Tibial artery (tissue), 4 donors: ENCODE measurements around the gene FLNB.

Experiments
- DNase-seq, 2 donors: peaks; one replicate each; pipeline ENCODE4 v3.0.0-alpha.2; 2019
- H3K27ac ChIP-seq, 2 donors: fragments of 200-600 bp; sonication (generic) in 1 of 2; 1 replicate in 1 of 2; 2 replicates in 1 of 2; pipeline ENCODE4 v1.5.1; 2018 to 2019; ENCODE audit warnings: mild to moderate bottlenecking in 1 of 2
- H3K27me3 ChIP-seq, 2 donors: fragments of 200-600 bp; sonication (generic) in 1 of 2; one replicate each; pipeline versions ENCODE4 v1.5.1 to v1.6.0; 2016 to 2019
- H3K36me3 ChIP-seq, 3 donors: fragments of 200-600 bp; sonication (generic) in 2 of 3; one replicate each; pipeline ENCODE4 v1.5.1; 2016 to 2019; ENCODE audit warnings: mild to moderate bottlenecking in 2 of 3
- H3K4me1 ChIP-seq, 4 donors: fragments of 200-600 bp; sonication (generic) in 2 of 4; 1 replicate in 3 of 4; 2 replicates in 1 of 4; pipeline ENCODE4 v1.5.1; 2016 to 2019
- H3K4me3 ChIP-seq, 2 donors: fragments of 200-600 bp; sonication (generic) in 1 of 2; 1 replicate in 1 of 2; 2 replicates in 1 of 2; pipeline ENCODE4 v1.5.1; 2018 to 2019; ENCODE audit warnings: mild to moderate bottlenecking in 2 of 2
- H3K9me3 ChIP-seq, 3 donors: fragments of 200-600 bp; sonication (generic) in 1 of 3; one replicate each; pipeline ENCODE4 v1.5.1; 2016 to 2019
- intact Hi-C: fragments of 100-400 bp; cut with DNase I; formaldehyde crosslinking; loops from one replicate; pipeline ENCODE4 v1.15.0; 2023; ENCODE audit warnings: low total_unique reads
- TF ChIP-seq, protein P1 (sequence below), 2 experiments: fragments of 200-600 bp in 1 of 2; fragments of 450-650 bp in 1 of 2; IDR thresholded peaks; one replicate each; pipeline ENCODE4 v1.5.1; 2017 to 2019; ENCODE audit warnings: antibody characterized with exemption in 2 of 2, mild to moderate bottlenecking in 1 of 2, moderate library complexity in 1 of 2

FLNB gene

DNA sequence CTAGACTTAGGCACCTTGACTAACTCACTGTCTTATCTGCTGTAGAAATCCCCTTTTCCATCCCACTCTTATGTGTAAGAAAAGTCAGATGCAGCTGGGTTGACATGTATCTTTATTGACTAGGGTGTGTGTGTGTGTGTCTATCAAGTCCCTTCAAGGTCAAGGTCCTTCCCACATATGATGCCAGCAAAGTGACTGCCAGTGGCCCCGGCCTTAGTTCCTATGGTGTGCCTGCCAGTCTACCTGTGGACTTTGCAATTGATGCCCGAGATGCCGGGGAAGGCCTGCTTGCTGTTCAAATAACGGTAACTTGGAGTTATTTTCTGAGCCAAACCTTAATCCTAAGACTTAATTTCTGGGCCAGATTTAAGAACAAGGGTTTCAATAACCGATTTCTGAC lies 126.2 kb downstream of the FLNB start:
- no peak overlapping the region for H3K27ac ChIP-seq
- no peaks in the 10 kb centered on the region for H3K9me3 ChIP-seq
- DNase-seq: no peak
- no peaks in the 10 kb centered on the region for H3K27me3 ChIP-seq
- TF ChIP-seq, protein P1, sequence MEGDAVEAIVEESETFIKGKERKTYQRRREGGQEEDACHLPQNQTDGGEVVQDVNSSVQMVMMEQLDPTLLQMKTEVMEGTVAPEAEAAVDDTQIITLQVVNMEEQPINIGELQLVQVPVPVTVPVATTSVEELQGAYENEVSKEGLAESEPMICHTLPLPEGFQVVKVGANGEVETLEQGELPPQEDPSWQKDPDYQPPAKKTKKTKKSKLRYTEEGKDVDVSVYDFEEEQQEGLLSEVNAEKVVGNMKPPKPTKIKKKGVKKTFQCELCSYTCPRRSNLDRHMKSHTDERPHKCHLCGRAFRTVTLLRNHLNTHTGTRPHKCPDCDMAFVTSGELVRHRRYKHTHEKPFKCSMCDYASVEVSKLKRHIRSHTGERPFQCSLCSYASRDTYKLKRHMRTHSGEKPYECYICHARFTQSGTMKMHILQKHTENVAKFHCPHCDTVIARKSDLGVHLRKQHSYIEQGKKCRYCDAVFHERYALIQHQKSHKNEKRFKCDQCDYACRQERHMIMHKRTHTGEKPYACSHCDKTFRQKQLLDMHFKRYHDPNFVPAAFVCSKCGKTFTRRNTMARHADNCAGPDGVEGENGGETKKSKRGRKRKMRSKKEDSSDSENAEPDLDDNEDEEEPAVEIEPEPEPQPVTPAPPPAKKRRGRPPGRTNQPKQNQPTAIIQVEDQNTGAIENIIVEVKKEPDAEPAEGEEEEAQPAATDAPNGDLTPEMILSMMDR (IDR thresholded peaks at IDR 0.05): no peak
- peaks cover 57 to 100% (median 85%) of the 10 kb centered on the region in 3 donors for H3K36me3 ChIP-seq
- no peak overlapping the region for H3K4me3 ChIP-seq
- H3K4me1 ChIP-seq: no peaks in the 10 kb centered on the region
- intact Hi-C loops: no loop called here

DNA sequence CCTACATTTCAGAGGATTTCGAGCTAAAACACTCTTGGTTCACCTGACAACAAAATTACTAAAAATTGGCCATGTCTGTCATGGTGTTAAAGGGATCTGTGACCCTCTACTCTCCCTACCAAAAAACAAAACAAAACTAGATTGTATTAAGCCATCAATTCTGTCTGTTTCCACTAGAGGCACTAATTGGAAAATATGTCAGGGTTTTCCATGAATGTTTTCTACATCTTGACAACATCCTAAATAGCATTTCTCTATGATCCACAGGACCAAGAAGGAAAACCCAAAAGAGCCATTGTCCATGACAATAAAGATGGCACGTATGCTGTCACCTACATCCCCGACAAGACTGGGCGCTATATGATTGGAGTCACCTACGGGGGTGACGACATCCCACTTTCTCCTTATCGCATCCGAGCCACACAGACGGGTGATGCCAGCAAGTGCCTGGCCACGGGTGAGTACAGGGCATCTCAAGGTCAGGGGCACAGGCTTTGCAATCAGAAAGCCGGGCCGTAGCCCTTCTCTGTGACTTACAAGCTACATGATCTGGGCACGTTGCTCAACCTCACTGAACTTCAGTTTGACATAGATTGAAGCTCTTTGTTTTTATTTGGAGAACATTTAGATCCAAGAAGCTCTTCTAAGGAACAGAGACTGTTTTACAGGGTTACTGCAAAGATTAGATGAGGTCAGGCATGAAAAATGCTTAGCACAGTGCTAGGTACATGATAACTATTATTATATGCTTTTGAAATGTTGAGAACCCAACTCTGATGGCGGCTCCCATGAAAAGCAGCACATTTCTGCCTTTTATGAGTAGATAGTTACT lies 127.7 kb downstream of the FLNB start:
- peak overlapping the region; percentile 7 to 11 for H3K27ac ChIP-seq
- DNase-seq: no peak
- TF ChIP-seq, protein P1 (IDR thresholded peaks at IDR 0.05): peak in 1 of 2 experiments; percentile 26
- H3K4me1 ChIP-seq: no peaks in the 10 kb centered on the region
- peaks cover 71 to 100% (median 86%) of the 10 kb centered on the region in 3 donors for H3K36me3 ChIP-seq
- H3K27me3 ChIP-seq: no peaks in the 10 kb centered on the region
- H3K9me3 ChIP-seq: no peaks in the 10 kb centered on the region
- intact Hi-C loops: no loop called here
- H3K4me3 ChIP-seq: no peak overlapping the region

DNA sequence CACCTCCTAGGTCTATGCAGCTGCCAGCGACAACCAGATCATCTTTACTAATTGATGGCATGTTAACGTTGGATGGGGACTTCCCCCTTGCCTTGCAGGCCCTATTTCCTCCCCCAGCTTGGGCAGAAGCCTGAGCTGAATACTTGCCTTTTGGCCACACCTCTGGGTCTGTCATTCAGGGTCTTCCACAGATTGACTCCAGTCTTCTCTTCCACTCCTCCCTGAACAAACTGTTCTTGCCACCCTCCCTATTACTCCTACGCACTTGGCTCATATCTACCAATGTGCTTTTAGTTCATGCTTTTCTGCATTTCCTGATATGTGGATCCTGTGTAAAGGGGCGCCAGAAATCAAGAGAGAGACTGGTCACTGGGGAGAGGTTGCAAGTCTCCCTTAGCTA lies 129.1 kb downstream of the FLNB start:
- H3K27me3 ChIP-seq: no peaks in the 10 kb centered on the region
- no peaks in the 10 kb centered on the region for H3K4me1 ChIP-seq
- TF ChIP-seq, protein P1 (IDR thresholded peaks at IDR 0.05): no peak
- no peak for DNase-seq
- intact Hi-C loops: no loop called here
- H3K4me3 ChIP-seq: no peak overlapping the region
- H3K9me3 ChIP-seq: no peaks in the 10 kb centered on the region
- no peak overlapping the region for H3K27ac ChIP-seq
- H3K36me3 ChIP-seq: peaks cover 69 to 100% (median 91%) of the 10 kb centered on the region in 3 donors

DNA sequence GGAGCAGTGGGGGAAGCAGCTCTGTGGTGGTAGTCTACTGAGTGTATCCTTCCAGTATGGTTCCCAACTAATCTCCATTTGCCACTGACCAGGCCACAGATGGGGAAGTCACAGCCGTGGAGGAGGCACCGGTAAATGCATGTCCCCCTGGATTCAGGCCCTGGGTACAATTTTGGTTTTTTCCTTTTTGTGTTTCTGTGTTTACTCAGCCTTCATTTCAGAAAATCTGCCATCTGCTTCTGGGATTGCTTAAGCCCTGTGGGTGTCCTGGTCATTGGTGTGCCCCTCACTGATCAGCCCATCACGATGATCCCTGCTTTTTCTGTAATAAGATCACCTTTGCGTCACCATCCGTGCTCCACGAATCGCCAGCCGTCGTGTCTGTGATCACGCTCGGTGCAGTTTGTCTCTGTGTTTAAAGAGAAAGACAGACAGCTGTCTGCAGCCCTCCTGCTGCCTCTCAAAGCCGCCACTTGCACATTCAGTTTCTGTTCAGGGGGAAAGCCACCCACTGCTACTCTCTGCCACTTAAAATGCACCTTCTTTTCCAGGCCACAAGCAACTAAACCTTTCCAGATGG lies 133.6 kb downstream of the FLNB start:
- no peak for DNase-seq
- no peak overlapping the region for H3K27ac ChIP-seq
- intact Hi-C loops: no loop called here

DNA sequence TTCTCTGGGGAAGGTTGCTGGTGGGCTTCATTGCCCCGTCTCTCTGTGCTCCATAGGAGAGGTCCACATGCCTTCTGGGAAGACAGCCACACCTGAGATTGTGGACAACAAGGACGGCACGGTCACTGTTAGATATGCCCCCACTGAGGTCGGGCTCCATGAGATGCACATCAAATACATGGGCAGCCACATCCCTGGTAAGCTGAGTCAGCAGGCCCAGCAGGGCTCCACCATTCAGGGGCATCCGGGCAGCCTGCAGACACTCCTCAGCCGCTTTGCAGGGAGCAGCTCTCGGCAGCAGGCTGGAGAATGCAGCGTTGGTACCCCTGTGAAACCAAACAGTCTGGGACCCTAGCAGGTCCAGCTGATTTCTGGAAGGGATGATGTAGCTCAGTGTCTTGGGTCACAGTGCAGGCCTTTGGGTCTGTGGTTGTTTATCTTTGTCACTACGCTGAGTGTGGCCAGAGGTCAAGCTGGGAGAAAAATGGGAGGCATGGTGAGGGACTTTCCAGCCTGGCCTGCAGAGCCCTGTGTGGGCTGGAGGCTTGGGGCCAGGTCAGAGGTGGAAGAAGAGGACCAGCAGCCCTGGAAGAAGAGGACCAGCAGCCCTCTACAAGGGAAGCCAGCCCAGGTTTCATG lies 135.3 kb downstream of the FLNB start:
- Histone ChIP-seq H3K36me3 (peaks cover 79 to 99% (median 85%) of the 10 kb centered on the region in 3 donors), H3K9me3 (no peaks in the 10 kb centered on the region), H3K4me1 (no peaks in the 10 kb centered on the region), H3K4me3 (no peak overlapping the region), H3K27me3 (no peaks in the 10 kb centered on the region), H3K27ac (no peak overlapping the region)
- intact Hi-C loops: no loop called here
- TF ChIP-seq, protein P1 (IDR thresholded peaks at IDR 0.05): no peak
- no peak for DNase-seq

More for the DNA sequence above, 133.6 kb downstream of the FLNB start:
- Histone ChIP-seq H3K4me3 (no peak overlapping the region), H3K9me3 (no peaks in the 10 kb centered on the region), H3K27me3 (no peaks in the 10 kb centered on the region), H3K36me3 (peaks cover 79 to 99% (median 85%) of the 10 kb centered on the region in 3 donors), H3K4me1 (no peaks in the 10 kb centered on the region)
- TF ChIP-seq, protein P1 (IDR thresholded peaks at IDR 0.05): no peak
